Loucy (cell line): ENCODE data around the gene SEMA5A.

Source experiments
- H2AFZ ChIP-seq: fragments of 200-600 bp; sonication (generic); 2 replicates; pipeline ENCODE4 v1.6.0; 2016; ENCODE audit warnings: antibody characterized with exemption, mild to moderate bottlenecking, low read length, moderate library complexity
- H3F3A ChIP-seq: fragments of 200-600 bp; 2 replicates; pipeline ENCODE4 v1.6.0; 2016; ENCODE audit warnings: antibody characterized with exemption, low read depth, mild to moderate bottlenecking
- H3K27me3 ChIP-seq: fragments of 200-600 bp; sonication (generic); 2 replicates; pipeline ENCODE4 v1.6.1; 2014; ENCODE audit warnings: low read length, mild to moderate bottlenecking; ENCODE audit not compliant: insufficient read depth, poor library complexity, severe bottlenecking
- H3K36me3 ChIP-seq: fragments of 200-600 bp; sonication (generic); 2 replicates; pipeline ENCODE4 v1.6.1; 2016; ENCODE audit warnings: low read length; ENCODE audit not compliant: insufficient read depth
- H3K4me1 ChIP-seq: fragments of 200-600 bp; sonication (generic); 2 replicates; pipeline ENCODE4 v1.5.1; 2014; ENCODE audit warnings: low read length, mild to moderate bottlenecking; ENCODE audit not compliant: insufficient read depth, poor library complexity, severe bottlenecking
- H3K4me2 ChIP-seq: fragments of 200-600 bp; sonication (generic); 2 replicates; pipeline ENCODE4 v1.6.0; 2014; ENCODE audit warnings: antibody characterized with exemption, low read length, low read depth, mild to moderate bottlenecking; ENCODE audit not compliant: poor library complexity, severe bottlenecking
- H3K4me3 ChIP-seq: fragments of 200-600 bp; sonication (generic); 2 replicates; pipeline ENCODE4 v1.5.1; 2014; ENCODE audit warnings: low read length, mild to moderate bottlenecking, mixed read lengths; ENCODE audit not compliant: poor library complexity, severe bottlenecking
- H3K79me2 ChIP-seq: fragments of 200-600 bp; sonication (generic); 2 replicates; pipeline ENCODE4 v1.6.1; 2014; ENCODE audit warnings: low read length; ENCODE audit not compliant: insufficient read depth
- H3K9ac ChIP-seq: fragments of 200-600 bp; sonication (generic); 2 replicates; pipeline ENCODE4 v1.6.0; 2014; ENCODE audit warnings: mild to moderate bottlenecking, low read depth, low read length, moderate library complexity; ENCODE audit not compliant: poor library complexity, severe bottlenecking
- H3K9me2 ChIP-seq: fragments of 200-600 bp; sonication (generic); replicated peaks from 2 replicates; pipeline ENCODE4 v1.6.1; 2016; ENCODE audit warnings: low read depth, low read length, mixed read lengths
- H3K9me3 ChIP-seq: fragments of 200-600 bp; sonication (generic); 2 replicates; pipeline ENCODE4 v1.6.1; 2014; ENCODE audit warnings: mild to moderate bottlenecking, antibody characterized with exemption, low read length, low read depth; ENCODE audit not compliant: insufficient read depth
- H4K20me1 ChIP-seq: fragments of 200-600 bp; sonication (generic); 2 replicates; pipeline ENCODE4 v1.6.0; 2014; ENCODE audit warnings: antibody characterized with exemption, low read length, mild to moderate bottlenecking; ENCODE audit not compliant: insufficient read depth, poor library complexity, severe bottlenecking
- EZH2phosphoT487 ChIP-seq: fragments of 200-600 bp; IDR thresholded peaks from 2 replicates; pipeline ENCODE4 v1.6.1; 2018; ENCODE audit warnings: antibody characterized with exemption, mild to moderate bottlenecking, moderate library complexity, borderline replicate concordance
- TF ChIP-seq, protein P1 (sequence below): fragments of 200-600 bp; sonication (generic); conservative IDR thresholded peaks from 2 replicates; pipeline ENCODE4 v1.5.1; 2014; ENCODE audit warnings: mild to moderate bottlenecking, antibody characterized with exemption, low read length

The SEMA5A gene

DNA sequence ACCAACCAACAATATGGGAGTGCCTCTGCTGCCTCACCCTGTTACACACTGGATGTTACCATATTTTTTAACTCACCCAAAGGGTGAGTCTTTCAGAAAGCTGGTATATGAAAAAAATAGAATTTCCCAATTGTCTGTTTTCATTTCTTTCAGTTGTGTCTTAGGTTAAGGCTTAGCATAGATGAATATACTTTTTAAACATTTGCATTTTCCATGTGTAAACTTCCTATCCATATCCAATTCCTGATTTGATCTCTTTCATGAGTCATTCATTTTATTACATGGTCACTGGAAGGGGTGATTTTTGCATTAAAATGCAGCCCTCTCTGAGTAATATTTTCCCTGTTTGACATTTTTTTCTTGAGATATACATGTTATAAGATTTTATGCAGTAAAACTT, 406.5 kb downstream of the SEMA5A start:
- no peaks in the 10 kb centered on the region for H3K4me1 ChIP-seq
- H3K9ac ChIP-seq, result no peak overlapping the region

DNA sequence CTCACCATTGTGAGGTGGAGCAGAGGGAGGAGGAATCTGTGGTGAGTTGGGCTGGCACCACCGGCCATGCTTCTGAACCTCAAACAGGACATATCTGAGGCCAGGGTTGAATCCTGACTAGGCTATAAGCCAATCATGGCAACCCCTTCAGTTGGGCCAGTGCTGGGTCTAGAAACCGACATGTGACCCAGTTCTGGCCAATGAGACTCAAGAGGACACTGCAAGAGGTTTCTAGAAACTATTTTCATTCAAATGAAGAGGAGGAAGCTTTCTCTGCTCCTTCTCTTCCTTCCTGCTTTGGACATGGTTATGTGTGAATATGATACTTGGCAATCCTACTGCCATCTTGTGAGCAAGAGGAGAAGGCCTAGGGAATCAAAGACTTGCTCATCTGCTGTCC, 417.7 kb downstream of the SEMA5A start:
- H3K4me1 ChIP-seq, result no peaks in the 10 kb centered on the region
- H3K9ac ChIP-seq, result no peak overlapping the region
- H3K79me2 ChIP-seq, result no peaks in the 10 kb centered on the region
- no peak overlapping the region for H3K4me2 ChIP-seq
- H3K4me3 ChIP-seq, result no peak overlapping the region
- H4K20me1 ChIP-seq, result no peaks in the 10 kb centered on the region
- no peaks in the 10 kb centered on the region for H3K27me3 ChIP-seq
- H3K36me3 ChIP-seq, result no peaks in the 10 kb centered on the region
- no peak overlapping the region for H2AFZ ChIP-seq
- H3F3A ChIP-seq, result no peaks in the 10 kb centered on the region
- no peaks in the 10 kb centered on the region for H3K9me3 ChIP-seq
- no peaks in the 10 kb centered on the region for H3K9me2 ChIP-seq
- TF ChIP-seq, protein P1, sequence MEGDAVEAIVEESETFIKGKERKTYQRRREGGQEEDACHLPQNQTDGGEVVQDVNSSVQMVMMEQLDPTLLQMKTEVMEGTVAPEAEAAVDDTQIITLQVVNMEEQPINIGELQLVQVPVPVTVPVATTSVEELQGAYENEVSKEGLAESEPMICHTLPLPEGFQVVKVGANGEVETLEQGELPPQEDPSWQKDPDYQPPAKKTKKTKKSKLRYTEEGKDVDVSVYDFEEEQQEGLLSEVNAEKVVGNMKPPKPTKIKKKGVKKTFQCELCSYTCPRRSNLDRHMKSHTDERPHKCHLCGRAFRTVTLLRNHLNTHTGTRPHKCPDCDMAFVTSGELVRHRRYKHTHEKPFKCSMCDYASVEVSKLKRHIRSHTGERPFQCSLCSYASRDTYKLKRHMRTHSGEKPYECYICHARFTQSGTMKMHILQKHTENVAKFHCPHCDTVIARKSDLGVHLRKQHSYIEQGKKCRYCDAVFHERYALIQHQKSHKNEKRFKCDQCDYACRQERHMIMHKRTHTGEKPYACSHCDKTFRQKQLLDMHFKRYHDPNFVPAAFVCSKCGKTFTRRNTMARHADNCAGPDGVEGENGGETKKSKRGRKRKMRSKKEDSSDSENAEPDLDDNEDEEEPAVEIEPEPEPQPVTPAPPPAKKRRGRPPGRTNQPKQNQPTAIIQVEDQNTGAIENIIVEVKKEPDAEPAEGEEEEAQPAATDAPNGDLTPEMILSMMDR, result no peak
- TF ChIP-seq EZH2phosphoT487, result no peak

More for the DNA sequence above, 406.5 kb downstream of the SEMA5A start:
- no peaks in the 10 kb centered on the region for H3F3A ChIP-seq
- no peaks in the 10 kb centered on the region for H3K9me2 ChIP-seq
- TF ChIP-seq, protein P1, result no peak
- no peak overlapping the region for H3K4me3 ChIP-seq
- H3K4me2 ChIP-seq, result no peak overlapping the region
- no peaks in the 10 kb centered on the region for H3K9me3 ChIP-seq
- no peak overlapping the region for H2AFZ ChIP-seq
- no peaks in the 10 kb centered on the region for H3K36me3 ChIP-seq
- no peaks in the 10 kb centered on the region for H3K27me3 ChIP-seq
- no peaks in the 10 kb centered on the region for H3K79me2 ChIP-seq
- H4K20me1 ChIP-seq, result no peaks in the 10 kb centered on the region

DNA sequence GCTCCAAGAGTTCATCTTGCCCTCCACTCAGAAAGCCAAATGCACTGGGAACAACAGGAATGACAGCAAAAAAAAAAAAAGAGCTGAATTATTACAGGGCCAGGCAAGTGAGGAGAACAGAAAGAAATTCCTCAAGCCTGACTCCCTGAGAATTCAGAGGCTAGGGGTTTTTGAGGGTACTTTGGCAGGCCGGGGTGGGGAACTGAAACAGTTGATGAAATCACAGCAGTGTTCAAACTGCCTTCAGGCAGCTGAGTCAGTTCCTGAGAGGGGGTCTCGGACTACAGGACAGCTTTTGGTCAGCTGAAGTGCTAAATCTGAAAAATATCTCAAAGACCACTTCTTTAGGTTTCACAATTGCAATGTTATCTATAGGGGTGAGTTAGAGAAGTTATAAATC, 419.4 kb downstream of the SEMA5A start:
- no peaks in the 10 kb centered on the region for H3K9me2 ChIP-seq
- no peaks in the 10 kb centered on the region for H3K4me1 ChIP-seq
- H3K79me2 ChIP-seq, result no peaks in the 10 kb centered on the region
- no peak overlapping the region for H3K4me3 ChIP-seq
- no peak overlapping the region for H2AFZ ChIP-seq
- H3K9ac ChIP-seq, result no peak overlapping the region
- H4K20me1 ChIP-seq, result no peaks in the 10 kb centered on the region
- no peaks in the 10 kb centered on the region for H3K27me3 ChIP-seq
- H3F3A ChIP-seq, result no peaks in the 10 kb centered on the region
- no peak overlapping the region for H3K4me2 ChIP-seq
- no peaks in the 10 kb centered on the region for H3K36me3 ChIP-seq
- H3K9me3 ChIP-seq, result no peaks in the 10 kb centered on the region
- no peak for TF ChIP-seq EZH2phosphoT487

DNA sequence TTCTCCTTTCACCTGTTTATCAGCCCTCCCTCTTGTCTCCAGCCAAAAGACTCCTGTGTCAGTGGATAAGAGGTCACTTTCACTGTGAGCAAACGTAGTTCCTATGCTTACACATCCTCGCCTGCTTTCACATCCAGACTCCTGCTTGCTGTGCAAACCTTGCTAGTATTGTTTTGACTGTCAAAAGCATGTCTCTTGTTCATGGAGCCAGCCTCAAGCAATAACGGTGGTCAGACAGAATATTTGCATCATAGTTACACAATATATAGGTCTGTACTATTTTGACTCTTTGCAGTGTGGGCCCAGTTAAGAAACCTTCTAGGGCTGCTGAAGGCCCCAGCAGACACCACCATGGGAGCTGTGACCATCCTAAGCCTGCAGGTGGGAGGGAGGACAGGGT, 420.0 kb downstream of the SEMA5A start:
- no peaks in the 10 kb centered on the region for H3K9me2 ChIP-seq
- no peaks in the 10 kb centered on the region for H3K4me1 ChIP-seq
- no peak overlapping the region for H3K9ac ChIP-seq
- no peaks in the 10 kb centered on the region for H3F3A ChIP-seq
- H2AFZ ChIP-seq, result no peak overlapping the region
- H3K27me3 ChIP-seq, result no peaks in the 10 kb centered on the region
- TF ChIP-seq EZH2phosphoT487, result no peak
- TF ChIP-seq, protein P1, result no peak
- H3K79me2 ChIP-seq, result no peaks in the 10 kb centered on the region
- H3K4me3 ChIP-seq, result no peak overlapping the region
- H4K20me1 ChIP-seq, result no peaks in the 10 kb centered on the region
- H3K4me2 ChIP-seq, result no peak overlapping the region
- H3K36me3 ChIP-seq, result no peaks in the 10 kb centered on the region
- no peaks in the 10 kb centered on the region for H3K9me3 ChIP-seq
